Left ventricle myocardium superior (tissue), 1 donor: ENCODE measurements around the gene CD72. TPM values are rescaled to one million over a fixed set of nuclear protein-coding genes. Genes with fewer than 3 reads are reported as not detected.

Source experiments
- ATAC-seq: fragments of 200-7000 bp; cut with Tn5 transposase; one replicate; pipeline ENCODE4 v1.9.1; 2020; ENCODE audit warnings: mild to moderate bottlenecking, moderate library complexity
- DNase-seq: peaks from one replicate; pipeline ENCODE4 v3.0.0-alpha.2; 2020
- intact Hi-C: fragments of 100-400 bp; cut with micrococcal nuclease; formaldehyde crosslinking; loops from one replicate; pipeline ENCODE4 v1.11.0; 2022
- microRNA-seq: library from miRNA; unstranded; fragments of <30 nt; microRNA quantifications from one replicate; pipeline ENCODE4 v1.2.0, GENCODE V29; 2020; ENCODE audit warnings: borderline number of aligned reads
- total RNA-seq: library from RNA; stranded (reverse); fragmentation: NEBNext Ultra II Directional; extraction: Animal tissue kit (Norgen Biotek cat#: 25700); gene quantifications from one replicate; pipeline ENCODE4 v1.2.1, GENCODE V29; 2021
- donor health status: DM: no; HTN: yes; CAD: no; lungs with severe emphysema.

The CD72 gene
- total RNA-seq, 1 donor from 2014 or later: 0.77 TPM

DNA sequence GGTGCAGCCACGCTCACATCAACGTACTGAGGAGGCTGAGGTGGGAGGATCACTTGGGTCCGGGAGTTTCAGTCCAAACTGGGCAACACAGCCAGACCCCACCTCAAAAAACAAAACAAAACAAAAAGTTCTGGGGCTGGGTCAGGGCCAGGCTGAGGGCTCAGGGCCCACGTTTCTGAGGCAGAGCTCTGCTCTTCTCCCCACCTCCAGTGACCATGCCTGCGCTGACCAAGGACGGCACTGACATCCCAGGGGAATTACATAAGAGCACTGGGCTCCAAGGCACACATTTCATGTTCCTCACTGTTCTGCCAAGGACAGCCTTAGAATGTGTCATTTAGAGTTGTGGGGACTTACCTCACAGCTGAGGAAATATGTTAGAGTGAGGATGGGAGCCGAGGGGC, 53.6 kb downstream of the CD72 start:
- intact Hi-C loops: no loop called here
- ATAC-seq: peak; percentile 61
- DNase-seq: peak; percentile 44

DNA sequence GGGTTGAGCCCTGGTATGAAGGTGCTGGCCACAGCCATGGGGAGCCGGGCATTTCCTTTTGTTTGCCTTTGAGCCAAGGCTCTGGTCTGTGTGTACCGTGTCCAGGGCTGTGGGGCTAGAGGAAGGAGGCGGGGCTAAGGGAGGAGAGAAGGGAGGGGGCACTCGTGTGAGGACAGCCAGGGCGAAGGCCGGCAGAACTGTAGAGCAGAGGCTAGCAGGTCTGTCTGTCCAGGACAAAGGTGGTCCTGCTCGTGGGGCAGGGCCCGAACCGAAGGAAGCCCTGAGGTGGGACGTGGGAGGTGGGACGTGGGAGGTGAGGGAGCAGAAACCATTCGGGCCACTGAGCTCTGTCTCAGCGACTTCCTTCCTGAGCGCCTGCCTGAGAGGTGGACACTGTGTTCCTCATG, 54.4 kb downstream of the CD72 start:
- DNase-seq (peak; percentile 62), ATAC-seq (peak; percentile 73)
- intact Hi-C loops: no loop called here

DNA sequence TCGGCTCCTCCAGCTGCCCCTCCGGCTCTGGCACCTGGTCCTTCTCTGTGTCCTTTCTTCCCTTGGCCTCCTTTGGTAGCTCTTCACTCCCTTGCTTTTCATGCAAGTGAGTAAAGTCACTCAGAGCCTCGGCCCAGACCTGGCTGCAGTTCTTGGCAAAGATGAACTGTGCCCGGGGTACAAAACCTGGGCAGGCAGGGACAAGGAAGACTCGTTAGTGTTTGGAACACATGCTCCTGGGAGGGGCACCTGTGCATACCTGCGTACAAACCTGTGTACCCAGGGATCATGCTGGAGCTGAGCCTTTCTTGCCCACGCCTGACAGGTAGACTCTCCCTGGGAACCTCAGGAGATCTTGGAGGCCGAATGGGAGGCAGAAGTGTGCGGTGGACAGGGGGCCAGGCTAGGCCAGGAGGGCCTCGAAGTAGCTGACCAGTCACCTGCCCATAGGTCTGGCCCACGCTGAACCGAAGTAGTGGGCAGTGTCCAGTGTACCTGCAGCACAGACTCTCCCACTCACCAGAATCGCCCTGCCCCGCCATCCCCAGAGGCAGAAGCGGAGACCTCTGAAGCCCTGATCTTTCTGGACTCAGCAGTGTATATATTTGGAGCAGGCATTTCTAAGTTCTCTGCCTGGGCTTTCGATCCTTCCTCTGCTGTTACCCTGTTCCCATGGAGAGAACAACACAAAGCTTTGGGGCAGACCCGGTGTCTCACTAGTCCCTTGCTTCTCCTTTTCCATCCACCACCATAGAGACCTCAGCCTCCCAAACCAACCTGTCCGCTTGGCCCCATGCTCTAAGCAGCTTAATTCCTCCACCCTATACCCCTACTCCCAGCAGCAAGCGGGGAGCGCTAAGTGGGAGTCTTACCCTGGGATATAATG, 55.1 kb downstream of the CD72 start:
- intact Hi-C loops: no loop called here
- ATAC-seq (peak; percentile 31), DNase-seq (no peak)

DNA sequence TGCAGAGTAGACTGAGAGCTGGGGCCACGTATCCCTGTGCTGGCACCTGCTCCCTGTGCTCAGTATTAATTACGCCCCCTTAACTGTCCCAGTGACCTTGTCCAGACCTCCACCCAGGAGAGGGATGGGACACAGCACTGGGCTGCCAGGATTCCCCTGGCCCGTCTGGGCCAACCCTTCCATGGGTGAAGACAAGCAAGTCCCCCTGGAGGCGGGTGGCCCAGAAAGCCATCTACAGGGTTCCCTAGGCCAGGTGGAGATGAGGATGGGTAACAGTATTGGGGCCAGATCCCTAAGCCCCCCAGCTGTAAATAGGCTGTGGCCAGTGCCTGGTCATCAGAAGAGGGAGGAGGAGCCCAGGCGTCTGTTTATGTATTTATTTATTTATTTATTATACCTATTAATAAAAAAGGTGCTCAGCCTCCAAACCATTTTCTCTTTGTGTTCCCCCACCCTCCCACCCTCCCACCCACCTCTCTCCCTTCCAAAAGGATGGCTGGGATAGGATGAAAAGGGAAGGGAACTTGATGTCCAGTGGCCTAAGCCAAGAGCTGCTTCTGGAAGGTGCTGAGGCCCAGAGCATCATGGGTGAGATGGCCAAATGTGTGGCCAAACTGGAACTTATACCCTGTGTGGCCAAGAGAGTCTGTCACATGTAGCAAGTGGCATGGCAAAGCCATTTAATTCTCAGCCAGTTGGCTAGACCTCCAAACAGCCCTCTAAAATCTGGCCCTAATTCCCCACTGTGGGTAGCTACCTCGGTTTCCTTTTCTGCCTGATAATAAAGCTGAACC, 56.5 kb downstream of the CD72 start:
- no peak for DNase-seq
- intact Hi-C loops: no loop called here
- no peak for ATAC-seq

DNA sequence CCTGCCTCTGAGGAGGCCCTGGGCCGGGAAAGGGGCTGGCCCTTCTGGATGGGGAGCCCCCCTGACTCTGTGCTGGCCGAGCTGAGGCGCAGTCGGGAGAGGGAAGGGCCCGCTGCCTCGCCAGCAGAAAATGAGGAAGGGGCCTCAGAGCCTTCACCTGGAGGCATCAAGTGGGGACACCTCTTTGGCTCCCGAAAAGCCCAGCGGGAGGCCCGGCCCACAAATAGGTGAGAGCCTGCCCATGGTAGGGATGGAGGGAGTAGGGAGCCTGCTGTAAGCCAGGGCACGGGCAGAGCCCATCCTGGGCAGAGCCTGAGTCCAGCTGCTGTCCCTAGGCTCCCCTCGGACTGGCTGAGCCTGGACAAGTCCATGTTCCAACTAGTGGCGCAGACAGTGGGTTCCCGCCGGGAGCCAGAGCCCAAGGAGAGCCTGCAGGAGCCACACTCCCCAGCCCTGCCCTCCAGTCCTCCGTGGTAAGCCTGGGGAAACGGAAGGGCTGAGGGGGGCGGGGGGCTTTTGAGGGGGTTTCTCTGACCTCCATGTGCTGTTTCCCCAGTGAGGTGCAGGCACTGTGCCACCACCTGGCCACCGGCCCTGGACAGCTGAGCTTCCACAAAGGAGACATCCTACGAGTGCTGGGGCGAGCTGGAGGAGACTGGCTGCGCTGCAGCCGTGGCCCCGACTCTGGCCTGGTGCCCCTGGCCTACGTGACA, 57.4 kb downstream of the CD72 start:
- ATAC-seq: peak; percentile 3
- DNase-seq: peak; percentile 51
- intact Hi-C loops: no loop called here

Small RNA genes within 50 kb of the gene (microRNA-seq; reads per million reads assigned to microRNA genes)
- gene MIR4667: not detected

Other genes starting within 250 kb of the CD72 start
- 30.3 TPM for gene RUSC2, start 128.3 kb downstream of the CD72 start, total RNA-seq
- gene TESK1, start 13.2 kb downstream of the CD72 start, total RNA-seq: 28.8 TPM
- 0.32 TPM for gene SIT1, start 32.5 kb upstream of the CD72 start, total RNA-seq
- 16,495 TPM for gene RMRP, start 39.6 kb upstream of the CD72 start, total RNA-seq
- 45.6 TPM for gene CCDC107, start 39.9 kb upstream of the CD72 start, total RNA-seq
- gene ARHGEF39, start 46.8 kb upstream of the CD72 start, total RNA-seq: 0.45 TPM
- gene CA9, start 55.5 kb upstream of the CD72 start, total RNA-seq: 0.64 TPM
- 1,217 TPM for gene TPM2, start 71.5 kb upstream of the CD72 start, total RNA-seq
- gene TLN1, start 113.8 kb upstream of the CD72 start, total RNA-seq: 243 TPM
- gene CREB3, start 114.3 kb upstream of the CD72 start, total RNA-seq: 19.4 TPM
- gene GBA2, start 130.8 kb upstream of the CD72 start, total RNA-seq: 90.2 TPM
- gene RGP1, start 130.9 kb upstream of the CD72 start, total RNA-seq: 32.4 TPM
- not detected for gene MSMP, start 135.9 kb upstream of the CD72 start, total RNA-seq
- 24.6 TPM for gene NPR2, start 173.2 kb upstream of the CD72 start, total RNA-seq
- 3.2 TPM for gene SPAG8, start 193.8 kb upstream of the CD72 start, total RNA-seq
- gene HINT2, start 196.6 kb upstream of the CD72 start, total RNA-seq: 75.8 TPM
- gene FAM221B, start 210.3 kb upstream of the CD72 start, total RNA-seq: not detected
- gene TMEM8B, start 210.8 kb upstream of the CD72 start, total RNA-seq: 15.9 TPM